Esophagus squamous epithelium (tissue), 5 donors: ENCODE measurements around the gene EAF1. TPM values are rescaled to one million over a fixed set of nuclear protein-coding genes. Genes with fewer than 3 reads are reported as not detected.

Experiments
- DNase-seq: peaks from one replicate; lab custom pipeline; 2025; lab: John Stamatoyannopoulos, UW
- H3K27ac ChIP-seq, 4 donors: fragments of 200-600 bp; sonication (generic); one replicate each; pipeline ENCODE4 v1.5.1; 2016 to 2019; ENCODE audit warnings: mild to moderate bottlenecking in 1 of 4
- H3K27me3 ChIP-seq, 4 donors: fragments of 200-600 bp; sonication (generic); 1 replicate in 3 of 4; 2 replicates in 1 of 4; pipeline versions ENCODE4 v1.5.1 to v1.6.0; 2017 to 2021; ENCODE audit warnings: antibody characterized with exemption in 1 of 4
- H3K36me3 ChIP-seq, 3 donors: fragments of 200-600 bp; sonication (generic); one replicate each; pipeline ENCODE4 v1.5.1; 2016 to 2019
- H3K4me1 ChIP-seq, 3 donors: fragments of 200-600 bp; sonication (generic); one replicate each; pipeline ENCODE4 v1.5.1; 2017 to 2019
- H3K4me3 ChIP-seq, 4 donors: fragments of 200-600 bp; sonication (generic); 1 replicate in 3 of 4; 2 replicates in 1 of 4; pipeline ENCODE4 v1.5.1; 2016 to 2019; ENCODE audit warnings: mild to moderate bottlenecking in 2 of 4, moderate library complexity in 1 of 4
- H3K9me3 ChIP-seq, 3 donors: fragments of 200-600 bp; sonication (generic); one replicate each; pipeline ENCODE4 v1.5.1; 2016 to 2019
- POLR2A ChIP-seq, 4 donors: fragments of 450-650 bp; IDR thresholded peaks; one replicate each; pipeline ENCODE4 v1.6.1; 2017; ENCODE audit warnings: antibody characterized with exemption in 4 of 4, mild to moderate bottlenecking in 4 of 4, moderate library complexity in 3 of 4
- WGBS, 2 donors: methylation state at CpG; one replicate each; pipeline ENCODE4 v1.1.5; 2018; 5-methylcytosine and 5-hydroxymethylcytosine counted together
- intact Hi-C: fragments of 100-400 bp; cut with DNase I; formaldehyde crosslinking; loops from one replicate; pipeline ENCODE4 v1.15.0; 2022
- total RNA-seq, 4 donors: library from RNA; depleted of rRNA; stranded (reverse); fragments of >200 nt; gene quantifications; one replicate each; pipeline ENCODE4 v1.1.0, GENCODE V29; 2016
- TF ChIP-seq, protein P1 (sequence below), 6 experiments: fragments of 450-650 bp in 4 of 6; fragments of 200-600 bp in 2 of 6; sonication (generic) in 2 of 6; IDR thresholded peaks; one replicate each; pipeline ENCODE4 v1.5.1; 2016 to 2019; ENCODE audit warnings: antibody characterized with exemption in 6 of 6, mild to moderate bottlenecking in 4 of 6, moderate library complexity in 4 of 6
- donor health status: DM: yes; HTN: yes; CAD: no.

The EAF1 gene
- total RNA-seq, 4 donors from 2014 or later: 15.8 to 23.5 (median 21.0) TPM

DNA sequence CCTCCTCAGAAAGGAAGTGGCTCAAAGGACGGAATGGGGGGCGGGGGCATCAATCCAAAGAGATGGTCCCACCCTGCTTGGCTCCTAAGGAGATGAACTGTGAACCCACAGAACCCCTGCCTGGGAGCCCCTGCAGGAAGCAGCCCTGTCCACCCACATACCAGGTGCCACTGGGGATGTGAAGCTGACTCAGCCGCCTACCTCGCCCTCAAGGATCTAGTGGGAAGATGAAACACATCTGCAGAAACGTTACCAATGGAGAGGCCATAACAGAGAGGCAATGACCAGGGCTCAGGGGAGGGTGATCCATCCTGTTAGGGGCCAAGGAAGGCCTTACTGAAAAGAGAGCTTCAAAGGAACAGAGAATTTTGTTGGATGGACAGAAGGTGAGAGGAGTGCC lies 35.1 kb downstream of the EAF1 start:
- Histone ChIP-seq H3K27me3 (no peaks in the 10 kb centered on the region), H3K36me3 (no peaks in the 10 kb centered on the region), H3K4me3 (no peak overlapping the region), H3K27ac (no peak overlapping the region), H3K9me3 (no peaks in the 10 kb centered on the region), H3K4me1 (no peaks in the 10 kb centered on the region)
- TF ChIP-seq, protein P1, sequence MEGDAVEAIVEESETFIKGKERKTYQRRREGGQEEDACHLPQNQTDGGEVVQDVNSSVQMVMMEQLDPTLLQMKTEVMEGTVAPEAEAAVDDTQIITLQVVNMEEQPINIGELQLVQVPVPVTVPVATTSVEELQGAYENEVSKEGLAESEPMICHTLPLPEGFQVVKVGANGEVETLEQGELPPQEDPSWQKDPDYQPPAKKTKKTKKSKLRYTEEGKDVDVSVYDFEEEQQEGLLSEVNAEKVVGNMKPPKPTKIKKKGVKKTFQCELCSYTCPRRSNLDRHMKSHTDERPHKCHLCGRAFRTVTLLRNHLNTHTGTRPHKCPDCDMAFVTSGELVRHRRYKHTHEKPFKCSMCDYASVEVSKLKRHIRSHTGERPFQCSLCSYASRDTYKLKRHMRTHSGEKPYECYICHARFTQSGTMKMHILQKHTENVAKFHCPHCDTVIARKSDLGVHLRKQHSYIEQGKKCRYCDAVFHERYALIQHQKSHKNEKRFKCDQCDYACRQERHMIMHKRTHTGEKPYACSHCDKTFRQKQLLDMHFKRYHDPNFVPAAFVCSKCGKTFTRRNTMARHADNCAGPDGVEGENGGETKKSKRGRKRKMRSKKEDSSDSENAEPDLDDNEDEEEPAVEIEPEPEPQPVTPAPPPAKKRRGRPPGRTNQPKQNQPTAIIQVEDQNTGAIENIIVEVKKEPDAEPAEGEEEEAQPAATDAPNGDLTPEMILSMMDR (IDR thresholded peaks at IDR 0.05): no peak
- TF ChIP-seq POLR2A (IDR thresholded peaks at IDR 0.05): no peak
- WGBS, 2 donors: 50% methylated on average over 2 of the region's 5 CpGs; no CpG with 5 or more reads in 1 of the 2 donors
- intact Hi-C loops: no loop called here
- DNase-seq: no peak

DNA sequence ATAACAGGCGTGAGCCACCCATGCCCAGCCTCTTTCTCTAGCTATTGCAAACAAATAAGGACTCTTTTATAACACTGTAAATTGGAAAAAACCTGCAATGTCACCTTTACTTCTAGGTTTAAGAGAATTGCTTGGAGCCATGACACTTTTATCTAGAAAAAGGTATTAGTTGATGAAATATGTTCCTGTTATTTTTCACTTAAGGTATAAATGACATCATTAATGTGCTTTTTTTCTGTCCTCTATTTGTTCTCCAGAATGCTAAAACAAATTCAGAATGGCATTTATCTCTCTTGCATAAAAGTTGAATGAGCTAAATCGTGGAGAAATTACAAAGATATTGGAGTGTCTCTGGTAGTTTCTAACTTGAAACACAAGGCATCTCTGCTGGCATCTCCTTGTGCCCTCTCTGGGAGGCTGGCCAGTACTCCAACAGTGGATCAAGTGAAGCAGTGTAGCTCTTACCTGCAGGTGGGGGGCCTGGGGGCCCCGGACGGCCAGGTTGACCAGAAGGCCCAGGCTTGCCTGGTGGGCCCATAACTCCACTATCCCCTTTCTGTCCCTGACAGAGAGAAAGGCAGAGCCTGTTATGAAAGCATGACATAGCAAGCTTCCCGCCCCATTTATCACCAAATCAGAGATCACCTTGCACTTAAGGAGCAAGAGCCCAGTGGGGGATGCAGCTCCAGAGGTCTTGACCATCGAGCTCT lies 38.6 kb downstream of the EAF1 start:
- no peak overlapping the region for H3K4me3 ChIP-seq
- H3K4me1 ChIP-seq: no peaks in the 10 kb centered on the region
- WGBS, 2 donors: 92 to 93% methylated on average over 4 to 5 of the region's 6 CpGs
- intact Hi-C loops: no loop called here
- no peak overlapping the region for H3K27ac ChIP-seq
- DNase-seq: no peak
- H3K36me3 ChIP-seq: no peaks in the 10 kb centered on the region
- TF ChIP-seq, protein P1 (IDR thresholded peaks at IDR 0.05): no peak
- no peak for TF ChIP-seq POLR2A (IDR thresholded peaks at IDR 0.05)
- H3K27me3 ChIP-seq: no peaks in the 10 kb centered on the region
- H3K9me3 ChIP-seq: no peaks in the 10 kb centered on the region

DNA sequence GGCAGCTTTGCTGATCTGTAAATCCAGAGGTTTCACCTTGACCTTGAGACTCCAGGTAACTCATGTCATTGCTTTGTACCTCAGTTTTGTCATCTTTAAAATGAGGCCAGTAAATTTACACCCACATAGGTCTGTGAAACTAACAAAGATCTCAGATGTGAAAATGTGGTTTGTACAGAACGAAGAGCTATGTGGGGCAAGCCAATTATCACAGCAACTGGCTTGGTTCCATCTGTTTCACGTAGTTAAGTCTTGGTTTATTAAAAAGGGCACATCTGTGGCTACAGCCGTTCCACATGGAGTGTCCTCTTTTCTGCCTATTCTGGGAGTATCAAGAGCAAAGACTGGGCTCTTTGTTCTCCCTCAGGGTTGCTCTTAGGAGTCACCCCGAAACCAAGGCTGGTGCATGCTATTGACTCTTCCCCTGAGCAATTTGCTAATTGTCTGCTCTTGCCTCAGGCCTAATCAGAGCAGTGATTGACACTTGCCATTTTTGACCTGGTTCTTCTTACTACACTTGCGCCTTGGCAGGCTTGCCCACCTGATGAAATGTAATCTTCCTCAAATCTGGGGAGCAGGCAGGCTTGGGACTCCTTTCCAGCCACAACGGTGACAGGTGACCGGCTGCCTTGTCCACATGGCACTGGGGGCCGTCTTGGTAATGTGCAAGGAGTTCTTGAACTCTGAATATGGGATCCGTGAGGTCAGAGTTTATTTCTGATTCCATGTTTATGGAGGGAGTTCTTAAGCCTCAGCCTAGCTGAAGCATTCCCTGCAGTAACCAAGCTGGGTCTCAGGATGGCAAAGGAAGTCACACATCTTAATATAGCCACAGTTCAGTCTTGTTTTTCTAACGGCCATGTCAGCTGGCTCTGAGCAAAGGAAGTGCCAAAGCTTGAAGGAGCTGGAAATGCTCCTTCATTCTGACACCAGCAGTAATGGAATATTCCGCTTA lies 40.1 kb downstream of the EAF1 start:
- intact Hi-C loops: no loop called here
- TF ChIP-seq, protein P1 (IDR thresholded peaks at IDR 0.05): no peak
- TF ChIP-seq POLR2A (IDR thresholded peaks at IDR 0.05): no peak
- no peak for DNase-seq
- no peaks in the 10 kb centered on the region for H3K27me3 ChIP-seq
- no peaks in the 10 kb centered on the region for H3K9me3 ChIP-seq
- H3K36me3 ChIP-seq: no peaks in the 10 kb centered on the region
- H3K4me1 ChIP-seq: no peaks in the 10 kb centered on the region
- WGBS, 2 donors: 66 to 74% methylated on average over 6 of the region's 11 CpGs
- no peak overlapping the region for H3K27ac ChIP-seq
- no peak overlapping the region for H3K4me3 ChIP-seq

DNA sequence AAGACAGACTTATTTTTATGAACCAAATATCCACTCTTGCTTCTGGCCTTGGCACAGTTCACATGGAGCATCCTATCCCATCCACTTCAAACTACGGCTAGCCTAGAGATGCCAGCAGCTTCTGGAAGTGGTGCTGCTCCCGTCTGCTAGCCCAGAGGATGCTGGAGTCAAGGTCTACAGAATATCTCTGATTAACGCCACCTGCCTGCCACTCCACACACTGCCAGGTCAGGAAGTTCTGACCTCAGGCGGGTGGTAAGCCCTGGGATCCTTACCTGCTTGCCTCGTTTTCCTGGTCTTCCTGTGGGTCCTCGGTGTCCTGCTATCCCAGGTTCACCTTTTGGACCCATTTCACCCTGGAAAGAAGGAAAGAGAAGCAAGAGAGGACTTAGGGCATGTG lies 42.9 kb downstream of the EAF1 start:
- Histone ChIP-seq H3K36me3 (no peaks in the 10 kb centered on the region), H3K27ac (no peak overlapping the region), H3K4me3 (no peak overlapping the region), H3K4me1 (no peaks in the 10 kb centered on the region), H3K9me3 (no peaks in the 10 kb centered on the region), H3K27me3 (no peaks in the 10 kb centered on the region)
- no peak for DNase-seq
- WGBS, 2 donors: 75 to 82% methylated on average over 3 to 4 of the region's 6 CpGs
- TF ChIP-seq POLR2A (IDR thresholded peaks at IDR 0.05): no peak
- TF ChIP-seq, protein P1 (IDR thresholded peaks at IDR 0.05): no peak
- intact Hi-C loops: no loop called here

DNA sequence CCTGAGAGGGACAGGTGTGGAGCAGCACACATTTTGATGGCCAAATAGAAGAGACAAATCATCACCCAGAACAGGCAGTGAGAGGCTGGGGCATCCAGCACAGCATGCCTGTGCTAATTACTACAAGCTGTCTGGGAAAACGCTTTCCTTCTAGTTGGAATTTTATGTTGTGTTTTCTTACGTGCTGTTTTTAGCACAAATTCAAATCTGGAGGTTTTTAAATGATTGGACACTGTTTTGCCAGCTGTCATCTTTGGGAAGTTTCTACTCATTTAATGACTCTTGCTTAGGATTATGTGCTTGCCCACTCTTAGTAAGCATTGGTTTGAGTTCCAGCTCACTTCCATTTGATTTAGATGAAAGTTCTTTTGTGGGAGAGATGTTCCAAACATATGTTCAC lies 43.5 kb downstream of the EAF1 start:
- H3K36me3 ChIP-seq: no peaks in the 10 kb centered on the region
- H3K4me1 ChIP-seq: no peaks in the 10 kb centered on the region
- H3K4me3 ChIP-seq: no peak overlapping the region
- H3K9me3 ChIP-seq: no peaks in the 10 kb centered on the region
- WGBS, 2 donors: 78 to 84% methylated on average over 2 of the region's 2 CpGs
- no peaks in the 10 kb centered on the region for H3K27me3 ChIP-seq
- H3K27ac ChIP-seq: no peak overlapping the region
- intact Hi-C loops: no loop called here
- DNase-seq: no peak
- TF ChIP-seq, protein P1 (IDR thresholded peaks at IDR 0.05): no peak
- TF ChIP-seq POLR2A (IDR thresholded peaks at IDR 0.05): no peak
